Chondrocyte (in vitro differentiated cells): Measurements from ENCODE around the gene CDK6. TPM values are rescaled to one million over a fixed set of nuclear protein-coding genes. Genes with fewer than 3 reads are reported as not detected.

Experiments
- DNase-seq: peaks from one replicate; pipeline ENCODE4 v3.0.0; 2021; ENCODE audit warnings: mixed read lengths, low spot score
- H3K27ac Mint-ChIP-seq: one replicate; pipeline ENCODE4 v1.8.0; 2021; ENCODE audit warnings: mild to moderate bottlenecking, moderate library complexity, mixed read lengths; ENCODE audit not compliant: unreplicated experiment
- H3K27me3 Mint-ChIP-seq: 2 replicates; pipeline ENCODE4 v1.8.0; 2021; ENCODE audit warnings: low read depth, mixed read lengths
- H3K36me3 Mint-ChIP-seq: 2 replicates; pipeline ENCODE4 v1.8.0; 2021; ENCODE audit warnings: low read depth, mixed read lengths
- H3K4me1 Mint-ChIP-seq: 2 replicates; pipeline ENCODE4 v1.8.0; 2021; ENCODE audit warnings: low read depth, mild to moderate bottlenecking, mixed read lengths
- H3K4me3 Mint-ChIP-seq: one replicate; pipeline ENCODE4 v1.8.0; 2021; ENCODE audit warnings: mild to moderate bottlenecking, moderate library complexity, mixed read lengths; ENCODE audit not compliant: unreplicated experiment
- H3K9me3 Mint-ChIP-seq: 2 replicates; pipeline ENCODE4 v1.8.0; 2021; ENCODE audit warnings: low read depth, mixed read lengths
- total RNA-seq: library from RNA; stranded (reverse); gene quantifications from 3 replicates; pipeline ENCODE4 v1.2.1, GENCODE V29; 2021
- TF ChIP-seq, protein P1 (sequence below): fragments of 200-600 bp; sonication (generic); IDR thresholded peaks from 2 replicates; pipeline ENCODE4 v1.5.0; 2021; ENCODE audit warnings: antibody characterized with exemption, mild to moderate bottlenecking, moderate library complexity

CDK6 gene
- total RNA-seq, 1 donor from 2014 or later = 162 TPM

DNA sequence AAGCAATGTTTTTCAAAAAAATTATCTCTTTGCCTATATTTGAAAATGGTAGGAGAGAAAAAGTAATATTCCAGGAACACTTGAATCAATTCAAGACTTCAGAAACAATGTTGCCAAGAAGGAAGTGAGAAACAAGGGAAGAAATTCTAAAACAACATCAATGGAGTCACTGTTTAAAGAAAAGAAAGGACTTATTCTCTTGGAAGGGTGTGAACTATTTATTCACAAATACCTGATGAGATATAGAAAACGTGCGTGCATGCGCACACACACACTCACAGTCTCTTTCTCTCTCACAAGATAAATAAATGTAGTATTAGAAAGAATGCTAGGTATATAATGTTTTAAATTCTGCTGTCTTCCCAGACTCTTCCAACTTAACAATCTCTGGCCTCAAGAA lies 128.9 kb downstream of the CDK6 start:
- H3K4me3 Mint-ChIP-seq = no peak overlapping the region
- no peaks in the 10 kb centered on the region for H3K27me3 Mint-ChIP-seq
- peak overlapping the region; percentile 77 for H3K27ac Mint-ChIP-seq
- H3K36me3 Mint-ChIP-seq = peaks cover 22% of the 10 kb centered on the region
- TF ChIP-seq, protein P1, sequence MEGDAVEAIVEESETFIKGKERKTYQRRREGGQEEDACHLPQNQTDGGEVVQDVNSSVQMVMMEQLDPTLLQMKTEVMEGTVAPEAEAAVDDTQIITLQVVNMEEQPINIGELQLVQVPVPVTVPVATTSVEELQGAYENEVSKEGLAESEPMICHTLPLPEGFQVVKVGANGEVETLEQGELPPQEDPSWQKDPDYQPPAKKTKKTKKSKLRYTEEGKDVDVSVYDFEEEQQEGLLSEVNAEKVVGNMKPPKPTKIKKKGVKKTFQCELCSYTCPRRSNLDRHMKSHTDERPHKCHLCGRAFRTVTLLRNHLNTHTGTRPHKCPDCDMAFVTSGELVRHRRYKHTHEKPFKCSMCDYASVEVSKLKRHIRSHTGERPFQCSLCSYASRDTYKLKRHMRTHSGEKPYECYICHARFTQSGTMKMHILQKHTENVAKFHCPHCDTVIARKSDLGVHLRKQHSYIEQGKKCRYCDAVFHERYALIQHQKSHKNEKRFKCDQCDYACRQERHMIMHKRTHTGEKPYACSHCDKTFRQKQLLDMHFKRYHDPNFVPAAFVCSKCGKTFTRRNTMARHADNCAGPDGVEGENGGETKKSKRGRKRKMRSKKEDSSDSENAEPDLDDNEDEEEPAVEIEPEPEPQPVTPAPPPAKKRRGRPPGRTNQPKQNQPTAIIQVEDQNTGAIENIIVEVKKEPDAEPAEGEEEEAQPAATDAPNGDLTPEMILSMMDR = no peak
- peaks cover 47% of the 10 kb centered on the region for H3K4me1 Mint-ChIP-seq
- H3K9me3 Mint-ChIP-seq = peaks cover 9% of the 10 kb centered on the region
- DNase-seq = no peak

DNA sequence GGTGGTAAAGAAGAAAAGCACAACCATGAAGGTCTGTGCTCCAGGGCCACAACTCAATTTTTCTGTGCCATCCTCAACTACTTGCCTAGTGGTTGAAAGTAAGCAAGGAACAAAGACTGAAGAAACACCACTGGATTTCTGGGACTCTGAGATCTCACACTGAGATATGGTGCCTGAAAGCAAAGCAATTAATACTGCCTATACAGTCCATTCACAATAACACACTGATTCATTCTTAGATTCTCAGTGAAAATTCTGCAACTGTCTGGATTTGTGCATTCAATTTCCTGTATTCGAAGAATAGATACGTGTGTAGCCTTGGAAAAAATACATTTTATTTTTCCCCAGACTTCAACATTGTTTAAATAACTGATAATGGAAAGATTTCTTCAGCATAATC lies 129.8 kb downstream of the CDK6 start:
- H3K4me3 Mint-ChIP-seq = no peak overlapping the region
- H3K9me3 Mint-ChIP-seq = peaks cover 9% of the 10 kb centered on the region
- peaks cover 47% of the 10 kb centered on the region for H3K4me1 Mint-ChIP-seq
- TF ChIP-seq, protein P1 = no peak
- peak overlapping the region; percentile 45 for H3K27ac Mint-ChIP-seq
- H3K27me3 Mint-ChIP-seq = no peaks in the 10 kb centered on the region
- DNase-seq = no peak
- H3K36me3 Mint-ChIP-seq = peaks cover 22% of the 10 kb centered on the region

DNA sequence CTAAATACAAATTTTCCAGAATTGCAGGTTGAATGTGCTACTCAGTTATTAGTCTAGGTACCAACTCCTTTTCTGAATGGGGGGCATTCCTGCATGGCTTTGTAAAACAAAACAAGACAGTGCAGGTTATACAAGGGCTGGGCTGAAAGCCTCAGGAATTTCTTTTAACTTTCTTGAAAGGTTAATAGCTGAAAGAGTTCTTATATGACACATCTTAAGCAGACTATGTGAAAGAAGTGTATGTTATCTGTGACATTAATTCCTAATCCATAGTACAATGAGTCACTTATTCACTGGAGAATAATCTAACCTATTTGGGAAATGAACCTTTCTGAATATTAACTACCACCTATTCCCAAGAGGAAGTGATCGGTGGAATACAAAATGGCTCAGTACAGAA lies 130.5 kb downstream of the CDK6 start:
- Mint-ChIP-seq H3K36me3 (peaks cover 24% of the 10 kb centered on the region), H3K9me3 (peaks cover 9% of the 10 kb centered on the region), H3K4me3 (no peak overlapping the region), H3K27ac (no peak overlapping the region), H3K4me1 (peaks cover 50% of the 10 kb centered on the region), H3K27me3 (no peaks in the 10 kb centered on the region)
- TF ChIP-seq, protein P1 = no peak
- DNase-seq = no peak

DNA sequence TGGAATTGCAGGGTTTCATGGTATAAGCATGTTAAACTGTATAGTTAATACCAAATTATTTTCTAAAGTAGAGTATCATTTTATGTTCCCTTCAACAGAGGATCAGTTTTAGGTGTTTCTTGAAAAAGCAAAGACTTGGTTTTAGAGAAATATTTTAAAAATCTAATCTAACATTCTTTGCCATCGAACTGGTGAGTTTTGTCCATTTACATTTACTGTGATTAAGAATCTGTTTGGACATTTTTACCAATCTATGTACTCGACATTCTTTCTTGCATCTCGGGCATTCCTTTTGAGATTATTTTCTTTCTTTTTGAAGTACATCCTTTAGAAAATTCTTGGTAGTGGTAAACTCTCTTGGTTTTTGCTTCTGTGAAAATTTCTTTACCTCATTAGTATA lies 131.5 kb downstream of the CDK6 start:
- TF ChIP-seq, protein P1 = no peak
- Mint-ChIP-seq H3K27me3 (no peaks in the 10 kb centered on the region), H3K4me1 (peaks cover 48% of the 10 kb centered on the region), H3K4me3 (no peak overlapping the region), H3K27ac (no peak overlapping the region), H3K36me3 (peaks cover 21% of the 10 kb centered on the region), H3K9me3 (peaks cover 9% of the 10 kb centered on the region)
- no peak for DNase-seq

DNA sequence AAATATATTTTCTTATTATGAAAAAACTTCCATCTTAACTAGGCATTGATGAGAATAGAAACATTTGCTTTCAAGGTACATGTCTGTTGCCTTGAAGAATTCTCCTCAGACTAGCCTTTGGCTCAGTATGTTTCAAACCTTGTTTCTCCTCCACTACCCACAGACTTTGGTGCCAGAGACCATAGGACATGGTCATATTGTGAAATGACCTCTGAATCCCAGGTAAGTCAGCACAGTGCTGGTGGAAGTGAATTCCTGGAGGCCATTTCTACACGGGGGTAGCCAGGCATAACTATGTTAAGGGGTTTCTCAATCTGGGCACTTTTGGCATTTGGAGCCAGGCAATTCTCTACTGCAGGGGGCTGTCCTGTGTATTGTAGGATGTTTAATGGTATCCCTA lies 133.8 kb downstream of the CDK6 start:
- TF ChIP-seq, protein P1 = no peak
- no peak for DNase-seq
- Mint-ChIP-seq H3K4me3 (no peak overlapping the region), H3K27ac (peak overlapping the region; percentile 8), H3K36me3 (peaks cover 22% of the 10 kb centered on the region), H3K4me1 (peaks cover 53% of the 10 kb centered on the region), H3K9me3 (peaks cover 9% of the 10 kb centered on the region), H3K27me3 (no peaks in the 10 kb centered on the region)
